GM18502 (cell line): ENCODE measurements around the gene ADAMTS2.

Experiments
- ATAC-seq: cut with Tn5 transposase; IDR thresholded peaks from one replicate; pipeline ENCODE4 v1.9.1; 2021; ENCODE audit warnings: mild to moderate bottlenecking; ENCODE audit not compliant: unreplicated experiment, poor library complexity

ADAMTS2 gene

GRCh38 chr5:179170606-179171005 lies 174.7 kb downstream of the ADAMTS2 start:
- ATAC-seq = no peak

- no peak for ATAC-seq
These were observed 175.4 kb downstream of the ADAMTS2 start for GRCh38 chr5:179169836-179170235.

GRCh38 chr5:179168664-179169063 lies 176.6 kb downstream of the ADAMTS2 start:
- no peak for ATAC-seq

GRCh38 chr5:179167871-179168451 lies 177.3 kb downstream of the ADAMTS2 start:
- ATAC-seq = no peak

GRCh38 chr5:179166886-179167841 lies 178.1 kb downstream of the ADAMTS2 start:
- ATAC-seq = no peak

GRCh38 chr5:179166171-179166885 lies 178.9 kb downstream of the ADAMTS2 start:
- ATAC-seq = no peak

GRCh38 chr5:179165421-179166170 lies 179.7 kb downstream of the ADAMTS2 start:
- no peak for ATAC-seq

- ATAC-seq = no peak
These were observed 180.6 kb downstream of the ADAMTS2 start for GRCh38 chr5:179164331-179165311.

- ATAC-seq = no peak
These were observed 181.8 kb downstream of the ADAMTS2 start for GRCh38 chr5:179163236-179164155.

GRCh38 chr5:179162351-179163235 lies 182.7 kb downstream of the ADAMTS2 start:
- no peak for ATAC-seq

- no peak for ATAC-seq
These were observed 183.4 kb downstream of the ADAMTS2 start for GRCh38 chr5:179161901-179162300.

- ATAC-seq = no peak
These were observed 184.7 kb downstream of the ADAMTS2 start for GRCh38 chr5:179160584-179160983.

- ATAC-seq = no peak
These were observed 186.7 kb downstream of the ADAMTS2 start for GRCh38 chr5:179158556-179158955.

GRCh38 chr5:179154991-179155955 lies 190.0 kb downstream of the ADAMTS2 start:
- ATAC-seq = no peak

- ATAC-seq = no peak
These were observed 190.8 kb downstream of the ADAMTS2 start for GRCh38 chr5:179154346-179154990.
